Spinal cord (tissue), 10 donors: ENCODE data around the gene TPPP2. TPM values are rescaled to one million over a fixed set of nuclear protein-coding genes. Genes with fewer than 3 reads are reported as not detected.

Experiments
- DNase-seq, 6 donors: peaks; one replicate each; pipeline versions ENCODE4 v3.0.0 to v3.0.0-alpha.2; 2013 to 2015; ENCODE audit warnings: low spot score in 6 of 6, low read depth in 4 of 6
- H3K27ac ChIP-seq: one replicate; pipeline ENCODE4 v1.5.1; 2013; ENCODE audit warnings: low read depth, low read length, control low read depth
- H3K27me3 ChIP-seq: one replicate; pipeline ENCODE4 v1.6.1; 2013; ENCODE audit warnings: low read length; ENCODE audit not compliant: control insufficient read depth, insufficient read depth
- H3K36me3 ChIP-seq: one replicate; pipeline ENCODE4 v1.6.1; 2013; ENCODE audit warnings: low read length; ENCODE audit not compliant: control insufficient read depth, insufficient read depth
- H3K4me1 ChIP-seq: one replicate; pipeline ENCODE4 v1.6.1; 2013; ENCODE audit warnings: low read length; ENCODE audit not compliant: control insufficient read depth, insufficient read depth
- H3K4me3 ChIP-seq: one replicate; pipeline ENCODE4 v1.5.1; 2013; ENCODE audit warnings: low read depth, low read length, control low read depth
- H3K9me3 ChIP-seq: one replicate; pipeline ENCODE4 v1.6.1; 2013; ENCODE audit warnings: low read length; ENCODE audit not compliant: control insufficient read depth, insufficient read depth
- WGBS: methylation state at CpG from one replicate; pipeline ENCODE4 v1.1.5; 2013; ENCODE audit warnings: missing lambda C conversion rate; ENCODE audit not compliant: insufficient coverage; 5-methylcytosine and 5-hydroxymethylcytosine counted together
- polyA plus RNA-seq, 2 donors: library from polyadenylated mRNA; unstranded; fragments of 120-200 nt; gene quantifications; one replicate each; pipeline ENCODE4 v1.2.1, GENCODE V29; 2013; ENCODE audit not compliant: insufficient read length in 2 of 2
- total RNA-seq, 2 donors: library from RNA; depleted of rRNA in 1 of 2; stranded (reverse); fragments of 120-200 nt in 1 of 2; fragments of >200 nt in 1 of 2; gene quantifications; one replicate each; pipeline versions ENCODE4 v1.2.3 to v1.2.4, GENCODE V29; 2013 to 2014
- donor health status: healthy.

The TPPP2 gene
- total and polyA plus RNA-seq, 4 donors, result 0.44 to 0.71 (median 0.59) TPM; not detected in 1

GRCh38 chr14:21066882-21067502 is 37.0 kb downstream of the TPPP2 start:
- Histone ChIP-seq H3K27ac (no peak overlapping the region), H3K36me3 (no peaks in the 10 kb centered on the region), H3K9me3 (no peaks in the 10 kb centered on the region), H3K4me3 (no peak overlapping the region), H3K27me3 (no peaks in the 10 kb centered on the region), H3K4me1 (peaks cover 31% of the 10 kb centered on the region)
- 83% methylated on average over 2 of the region's 7 CpGs for WGBS
- no peak for DNase-seq

- Histone ChIP-seq H3K4me3 (peak overlapping the region; percentile 75), H3K27ac (peak overlapping the region; percentile 98), H3K4me1 (peaks cover 44% of the 10 kb centered on the region), H3K9me3 (no peaks in the 10 kb centered on the region), H3K36me3 (peaks cover 13% of the 10 kb centered on the region), H3K27me3 (no peaks in the 10 kb centered on the region)
- peak in 4 of 6 donors; percentile 49 to 90 (median 68) for DNase-seq
- WGBS, result 1% methylated on average over 41 of the region's 45 CpGs
Observed at GRCh38 chr14:21068521-21069387, 38.7 kb downstream of the TPPP2 start.

- DNase-seq, result peak in 5 of 6 donors; percentile 52 to 91 (median 65)
Observed at GRCh38 chr14:21069388-21070082, 39.5 kb downstream of the TPPP2 start.

GRCh38 chr14:21070083-21070609 is 40.1 kb downstream of the TPPP2 start, which contains the start of gene ARHGEF40:
Gene ARHGEF40 (plus strand): TSS chr14:21070304. CDS start chr14:21070397, 93 bp downstream.
- H3K36me3 ChIP-seq, result peaks cover 27% of the 10 kb centered on the region
- peak within 1 kb of the TSS; percentile 89 for H3K4me3 ChIP-seq
- peak in 3 of 6 donors; percentile 45 to 91 (median 57) for DNase-seq
- no peaks in the 10 kb centered on the region for H3K9me3 ChIP-seq
- under 1% methylated on average over 63 of the region's 63 CpGs for WGBS
- no peaks in the 10 kb centered on the region for H3K27me3 ChIP-seq
- peak within 1 kb of the TSS; percentile 98 for H3K27ac ChIP-seq
- H3K4me1 ChIP-seq, result peaks cover 57% of the 10 kb centered on the region

More at GRCh38 chr14:21069388-21070082, 39.5 kb downstream of the TPPP2 start:
- H3K27me3 ChIP-seq, result no peaks in the 10 kb centered on the region
- peak overlapping the region; percentile 75 for H3K4me3 ChIP-seq
- peaks cover 51% of the 10 kb centered on the region for H3K4me1 ChIP-seq
- H3K9me3 ChIP-seq, result no peaks in the 10 kb centered on the region
- WGBS, result under 1% methylated on average over 33 of the region's 40 CpGs
- H3K27ac ChIP-seq, result peak overlapping the region; percentile 98
- H3K36me3 ChIP-seq, result peaks cover 21% of the 10 kb centered on the region

GRCh38 chr14:21070610-21071224 is 40.7 kb downstream of the TPPP2 start:
- H3K4me1 ChIP-seq, result peaks cover 60% of the 10 kb centered on the region
- H3K36me3 ChIP-seq, result peaks cover 33% of the 10 kb centered on the region
- H3K27ac ChIP-seq, result peak overlapping the region; percentile 97
- peak overlapping the region; percentile 89 for H3K4me3 ChIP-seq
- under 1% methylated on average over 20 of the region's 23 CpGs for WGBS
- H3K9me3 ChIP-seq, result no peaks in the 10 kb centered on the region
- DNase-seq, result peak in 1 of 6 donors; percentile 63
- no peaks in the 10 kb centered on the region for H3K27me3 ChIP-seq

- Histone ChIP-seq H3K4me3 (peak overlapping the region; percentile 89), H3K4me1 (peaks cover 60% of the 10 kb centered on the region), H3K36me3 (peaks cover 37% of the 10 kb centered on the region), H3K27me3 (no peaks in the 10 kb centered on the region), H3K9me3 (no peaks in the 10 kb centered on the region), H3K27ac (peak overlapping the region; percentile 97)
- DNase-seq, result peak in 4 of 6 donors; percentile 57 to 95 (median 82)
- under 1% methylated on average over 31 of the region's 37 CpGs for WGBS
Observed at GRCh38 chr14:21071225-21072030, 41.4 kb downstream of the TPPP2 start.

GRCh38 chr14:21072031-21072473 is 42.0 kb downstream of the TPPP2 start:
- H3K4me1 ChIP-seq, result peaks cover 60% of the 10 kb centered on the region
- WGBS, result 11% methylated on average over 1 of the region's 4 CpGs
- H3K27me3 ChIP-seq, result no peaks in the 10 kb centered on the region
- H3K27ac ChIP-seq, result peak overlapping the region; percentile 97
- H3K4me3 ChIP-seq, result peak overlapping the region; percentile 89
- H3K36me3 ChIP-seq, result peaks cover 44% of the 10 kb centered on the region
- H3K9me3 ChIP-seq, result no peaks in the 10 kb centered on the region
- peak in 1 of 6 donors; percentile 52 for DNase-seq

GRCh38 chr14:21072781-21073339 is 42.8 kb downstream of the TPPP2 start:
- Histone ChIP-seq H3K4me1 (peaks cover 60% of the 10 kb centered on the region), H3K9me3 (no peaks in the 10 kb centered on the region), H3K27ac (peak overlapping the region; percentile 97), H3K36me3 (peaks cover 51% of the 10 kb centered on the region), H3K4me3 (no peak overlapping the region), H3K27me3 (no peaks in the 10 kb centered on the region)
- 91% methylated on average over 9 of the region's 9 CpGs for WGBS
- DNase-seq, result no peak
